Endothelial cell (in vitro differentiated cells): ENCODE measurements around the gene TMC1. TPM values are rescaled to one million over a fixed set of nuclear protein-coding genes. Genes with fewer than 3 reads are reported as not detected.

Source experiments
- DNase-seq: peaks from one replicate; pipeline ENCODE4 v3.0.0; 2021; ENCODE audit warnings: low spot score
- H3K27ac Mint-ChIP-seq: one replicate; pipeline ENCODE4 v1.8.0; 2021; ENCODE audit warnings: mixed read lengths, inconsistent platforms; ENCODE audit not compliant: unreplicated experiment
- H3K27me3 Mint-ChIP-seq: one replicate; pipeline ENCODE4 v1.8.0; 2021; ENCODE audit warnings: mild to moderate bottlenecking, moderate library complexity, mixed read lengths, inconsistent platforms; ENCODE audit not compliant: unreplicated experiment
- H3K36me3 Mint-ChIP-seq: one replicate; pipeline ENCODE4 v1.8.0; 2021; ENCODE audit warnings: mild to moderate bottlenecking, low read depth, mixed read lengths, inconsistent platforms; ENCODE audit not compliant: unreplicated experiment
- H3K4me1 Mint-ChIP-seq: one replicate; pipeline ENCODE4 v1.8.0; 2021; ENCODE audit warnings: mild to moderate bottlenecking, mixed read lengths, inconsistent platforms; ENCODE audit not compliant: unreplicated experiment
- H3K4me3 Mint-ChIP-seq: one replicate; pipeline ENCODE4 v1.8.0; 2021; ENCODE audit warnings: mild to moderate bottlenecking, mixed read lengths, inconsistent platforms; ENCODE audit not compliant: unreplicated experiment
- H3K9me3 Mint-ChIP-seq: one replicate; pipeline ENCODE4 v1.8.0; 2021; ENCODE audit warnings: mixed read lengths, inconsistent platforms; ENCODE audit not compliant: unreplicated experiment
- total RNA-seq: library from RNA; stranded (reverse); fragmentation: NEBNext Ultra II Directional; extraction: Animal tissue kit (Norgen Biotek cat#: 25700); gene quantifications from one replicate; pipeline ENCODE4 v1.2.1, GENCODE V29; 2021; ENCODE audit not compliant: unreplicated experiment
- TF ChIP-seq, protein P1 (sequence below): fragments of 200-600 bp; sonication (generic); IDR thresholded peaks from one replicate; pipeline ENCODE4 v1.5.0; 2021; ENCODE audit warnings: antibody characterized with exemption; ENCODE audit not compliant: unreplicated experiment

Gene TMC1
- total RNA-seq, 1 donor from 2014 or later, result not detected

DNA sequence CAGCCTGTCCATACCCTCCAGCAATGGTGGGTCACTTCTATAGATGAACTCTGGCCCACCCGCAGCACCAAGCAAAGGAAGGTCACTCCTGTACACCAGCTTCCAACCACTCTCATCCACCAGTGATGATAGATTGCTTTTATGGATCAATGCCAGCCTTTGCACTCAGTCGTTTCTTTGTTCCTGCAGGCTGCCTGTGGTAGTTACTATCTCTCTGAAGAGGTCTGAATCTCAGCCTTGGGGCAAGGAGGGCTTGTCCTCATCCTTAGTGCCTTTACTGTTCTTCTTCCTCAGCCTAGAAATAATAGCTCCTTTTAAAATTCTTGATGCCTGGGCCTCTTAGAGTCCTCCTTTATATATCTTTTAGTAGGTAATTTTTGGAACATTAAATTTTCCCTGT, 100.8 kb downstream of the TMC1 start:
- Mint-ChIP-seq H3K4me3 (no peak overlapping the region), H3K36me3 (no peaks in the 10 kb centered on the region), H3K4me1 (no peaks in the 10 kb centered on the region), H3K27ac (no peak overlapping the region), H3K9me3 (no peaks in the 10 kb centered on the region), H3K27me3 (no peaks in the 10 kb centered on the region)
- TF ChIP-seq, protein P1, sequence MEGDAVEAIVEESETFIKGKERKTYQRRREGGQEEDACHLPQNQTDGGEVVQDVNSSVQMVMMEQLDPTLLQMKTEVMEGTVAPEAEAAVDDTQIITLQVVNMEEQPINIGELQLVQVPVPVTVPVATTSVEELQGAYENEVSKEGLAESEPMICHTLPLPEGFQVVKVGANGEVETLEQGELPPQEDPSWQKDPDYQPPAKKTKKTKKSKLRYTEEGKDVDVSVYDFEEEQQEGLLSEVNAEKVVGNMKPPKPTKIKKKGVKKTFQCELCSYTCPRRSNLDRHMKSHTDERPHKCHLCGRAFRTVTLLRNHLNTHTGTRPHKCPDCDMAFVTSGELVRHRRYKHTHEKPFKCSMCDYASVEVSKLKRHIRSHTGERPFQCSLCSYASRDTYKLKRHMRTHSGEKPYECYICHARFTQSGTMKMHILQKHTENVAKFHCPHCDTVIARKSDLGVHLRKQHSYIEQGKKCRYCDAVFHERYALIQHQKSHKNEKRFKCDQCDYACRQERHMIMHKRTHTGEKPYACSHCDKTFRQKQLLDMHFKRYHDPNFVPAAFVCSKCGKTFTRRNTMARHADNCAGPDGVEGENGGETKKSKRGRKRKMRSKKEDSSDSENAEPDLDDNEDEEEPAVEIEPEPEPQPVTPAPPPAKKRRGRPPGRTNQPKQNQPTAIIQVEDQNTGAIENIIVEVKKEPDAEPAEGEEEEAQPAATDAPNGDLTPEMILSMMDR, result no peak
- DNase-seq, result no peak

DNA sequence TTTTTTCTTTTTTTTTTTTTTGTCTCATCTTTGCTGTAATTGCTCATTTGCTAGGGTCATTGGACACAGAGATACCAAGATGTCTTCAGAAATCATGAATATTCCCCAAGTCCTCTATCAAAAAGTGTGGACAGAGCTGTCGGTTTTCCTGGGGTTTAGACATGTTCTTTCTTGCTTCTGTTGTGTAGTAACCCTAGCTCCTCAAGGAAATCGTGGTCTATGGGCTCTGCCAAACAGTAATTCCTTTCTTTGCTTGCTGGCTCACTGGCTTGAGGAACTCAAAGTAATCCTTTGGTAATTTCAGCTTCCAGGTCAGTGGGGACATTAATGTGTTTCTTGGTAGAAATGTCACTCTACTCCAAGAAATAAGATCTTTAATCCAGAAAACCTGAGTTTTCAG, 101.7 kb downstream of the TMC1 start:
- Mint-ChIP-seq H3K27me3 (no peaks in the 10 kb centered on the region), H3K4me1 (no peaks in the 10 kb centered on the region), H3K36me3 (no peaks in the 10 kb centered on the region), H3K4me3 (no peak overlapping the region), H3K27ac (no peak overlapping the region), H3K9me3 (no peaks in the 10 kb centered on the region)
- DNase-seq, result no peak
- TF ChIP-seq, protein P1, result no peak

DNA sequence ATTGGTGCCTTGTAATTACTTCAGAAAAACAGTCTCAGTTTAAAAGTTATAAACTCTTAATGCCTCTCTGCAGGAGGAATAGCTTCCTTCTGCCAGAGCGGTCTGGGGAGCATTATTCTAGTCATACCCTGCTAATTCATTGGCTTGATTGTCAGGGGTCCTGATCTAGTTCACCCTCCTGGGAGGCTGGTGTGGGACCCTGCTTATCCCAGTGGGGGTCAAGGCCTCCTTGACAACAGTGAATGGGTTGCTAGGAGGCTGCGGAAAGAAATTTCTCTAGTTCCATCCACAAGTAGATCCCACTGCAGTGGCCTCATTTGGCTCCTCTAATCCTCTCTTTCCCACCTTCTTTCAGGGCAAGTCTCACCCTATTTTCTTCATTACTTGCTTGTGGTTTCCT, 105.7 kb downstream of the TMC1 start:
- H3K36me3 Mint-ChIP-seq, result no peaks in the 10 kb centered on the region
- H3K4me1 Mint-ChIP-seq, result no peaks in the 10 kb centered on the region
- H3K4me3 Mint-ChIP-seq, result no peak overlapping the region
- no peaks in the 10 kb centered on the region for H3K9me3 Mint-ChIP-seq
- TF ChIP-seq, protein P1, result no peak
- no peak for DNase-seq
- no peak overlapping the region for H3K27ac Mint-ChIP-seq
- H3K27me3 Mint-ChIP-seq, result no peaks in the 10 kb centered on the region

DNA sequence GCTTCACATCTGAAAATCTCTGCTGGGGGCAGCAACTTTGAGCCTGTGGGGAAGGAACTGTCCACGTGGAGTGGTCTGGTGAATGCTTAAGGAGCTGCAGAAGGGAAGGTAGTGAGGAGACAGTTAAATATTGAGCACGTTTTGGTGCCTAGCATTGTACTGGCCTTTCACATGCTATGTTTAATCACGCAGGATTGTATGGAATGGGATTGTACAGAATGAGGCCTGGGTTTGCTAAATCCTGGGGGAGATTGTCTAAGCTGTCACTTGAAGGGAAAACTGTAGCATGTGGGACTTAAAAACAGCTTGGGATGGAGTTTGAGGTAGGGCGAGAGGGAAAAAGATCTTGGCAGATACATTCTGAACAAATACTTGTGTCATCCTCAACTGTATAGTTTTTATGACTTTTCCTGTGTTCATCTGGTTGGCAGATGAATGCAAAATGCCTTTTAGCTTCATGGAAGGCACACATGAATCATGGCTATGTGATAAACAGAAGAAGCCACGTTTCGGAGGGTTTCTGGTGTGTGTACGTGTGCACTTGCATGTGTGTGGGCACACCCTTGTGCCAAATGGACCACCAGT, 106.6 kb downstream of the TMC1 start:
- Mint-ChIP-seq H3K4me1 (no peaks in the 10 kb centered on the region), H3K27ac (no peak overlapping the region), H3K9me3 (no peaks in the 10 kb centered on the region), H3K27me3 (no peaks in the 10 kb centered on the region), H3K36me3 (no peaks in the 10 kb centered on the region), H3K4me3 (no peak overlapping the region)
- TF ChIP-seq, protein P1, result no peak
- no peak for DNase-seq

DNA sequence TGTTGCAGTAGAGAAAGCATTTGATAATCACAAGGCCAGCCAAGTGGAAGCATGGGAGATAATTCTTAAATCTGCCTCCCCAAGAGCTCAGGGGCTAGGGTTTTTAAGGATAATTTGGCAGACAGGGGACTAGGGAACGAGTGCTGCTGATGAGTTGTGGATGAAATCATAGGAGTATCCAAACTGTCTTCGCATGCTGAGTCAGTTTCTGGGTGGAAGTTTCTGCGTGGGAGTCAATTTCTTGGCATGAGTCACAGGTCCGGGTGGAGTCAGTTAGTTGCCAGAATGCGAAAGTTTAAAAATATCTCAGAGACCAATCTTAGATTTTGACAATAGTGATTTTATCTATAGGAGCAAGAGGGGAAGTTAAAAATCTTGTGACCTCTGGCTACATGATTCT, 112.6 kb downstream of the TMC1 start:
- TF ChIP-seq, protein P1, result no peak
- Mint-ChIP-seq H3K27ac (no peak overlapping the region), H3K36me3 (no peaks in the 10 kb centered on the region), H3K27me3 (no peaks in the 10 kb centered on the region), H3K9me3 (no peaks in the 10 kb centered on the region), H3K4me1 (no peaks in the 10 kb centered on the region), H3K4me3 (no peak overlapping the region)
- no peak for DNase-seq
